H1 (cell line): Measurements from ENCODE around the gene CLEC16A. TPM values are rescaled to one million over a fixed set of nuclear protein-coding genes. Genes with fewer than 3 reads are reported as not detected.

Source experiments
- E2F6 ChIP-seq: IDR thresholded peaks from 2 replicates; pipeline ENCODE4 v1.6.1; 2012; ENCODE audit warnings: inconsistent platforms
- EP300 ChIP-seq, 2 experiments: IDR thresholded peaks; 1 replicate in 1 of 2; 2 replicates in 1 of 2; pipeline ENCODE4 v1.6.1; 2011 to 2012; ENCODE audit warnings: low read depth in 2 of 2, low read length in 2 of 2, mild to moderate bottlenecking in 2 of 2, borderline replicate concordance in 1 of 2, inconsistent platforms in 1 of 2, moderate library complexity in 1 of 2
- JUND ChIP-seq: IDR thresholded peaks from 2 replicates; pipeline ENCODE4 v1.6.1; 2011; ENCODE audit warnings: mild to moderate bottlenecking, improper control_type of control experiment, low read length
- KDM1A ChIP-seq: fragments of 200-600, 300-600 bp; sonication (generic); IDR thresholded peaks from 2 replicates; pipeline ENCODE4 v1.7.1; 2016; ENCODE audit warnings: mild to moderate bottlenecking, low read length, borderline replicate concordance
- RXRA ChIP-seq: IDR thresholded peaks from 2 replicates; pipeline ENCODE4 v1.6.1; 2011; ENCODE audit warnings: low read depth, mild to moderate bottlenecking, low read length, moderate library complexity; ENCODE audit not compliant: insufficient read depth
- ZNF274 ChIP-seq: IDR thresholded peaks from 2 replicates; pipeline ENCODE4 v1.7.0; 2012; ENCODE audit warnings: low read length, borderline replicate concordance; ENCODE audit errors: extremely low read depth
- polyA plus RNA-seq, 7 experiments: library from polyadenylated mRNA; depleted of rRNA in 3 of 7; stranded (reverse) in 5 of 7; unstranded in 2 of 7; fragments of >200 nt in 5 of 7; fragments of 200-250 nt in 2 of 7; gene quantifications; 1 replicate in 5 of 7; 2 replicates in 1 of 7; 4 replicates in 1 of 7; pipeline versions ENCODE4 v1.2.1 to v1.2.3, GENCODE V29; 2011 to 2013; ENCODE audit warnings: missing spikeins in 2 of 7, mixed read lengths in 2 of 7
- total RNA-seq: library from RNA; stranded (reverse); fragmentation: NEBNext Ultra II Directional; extraction: Animal tissue kit (Norgen Biotek cat#: 25700); gene quantifications from 2 replicates; pipeline ENCODE4 v1.2.1, GENCODE V29; 2021
- TF ChIP-seq, protein P1 (sequence below): IDR thresholded peaks from 2 replicates; pipeline ENCODE4 v1.6.1; 2011; ENCODE audit warnings: low read length, improper control_type of control experiment

Gene CLEC16A
- total and polyA plus RNA-seq, 2 of the 8 experiments (the other 6 are each of a cell fraction or from before 2014, with no cell fraction given) = 7.6 to 19.3 TPM

DNA sequence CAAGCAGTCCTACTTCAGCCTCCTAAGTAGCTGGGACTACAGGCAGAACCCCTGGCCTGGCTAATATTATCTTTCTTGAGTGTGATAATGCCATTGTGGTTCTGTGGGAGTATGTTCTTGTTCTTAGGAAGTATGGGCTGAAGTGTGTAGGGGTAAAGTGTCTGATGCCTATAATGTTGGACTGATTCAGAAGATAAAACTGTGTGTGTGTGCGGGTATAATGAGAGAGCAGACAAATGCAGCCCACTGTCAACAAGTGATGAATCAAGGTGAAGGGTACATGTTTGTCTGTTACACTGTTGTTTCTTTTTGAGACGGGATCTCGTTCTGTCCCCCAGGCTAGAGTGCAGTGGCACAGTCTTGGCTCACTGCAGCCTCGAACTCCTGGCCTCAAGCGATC, 127.5 kb downstream of the CLEC16A start (continued):
- no peak for TF ChIP-seq ZNF274
- TF ChIP-seq, protein P1, sequence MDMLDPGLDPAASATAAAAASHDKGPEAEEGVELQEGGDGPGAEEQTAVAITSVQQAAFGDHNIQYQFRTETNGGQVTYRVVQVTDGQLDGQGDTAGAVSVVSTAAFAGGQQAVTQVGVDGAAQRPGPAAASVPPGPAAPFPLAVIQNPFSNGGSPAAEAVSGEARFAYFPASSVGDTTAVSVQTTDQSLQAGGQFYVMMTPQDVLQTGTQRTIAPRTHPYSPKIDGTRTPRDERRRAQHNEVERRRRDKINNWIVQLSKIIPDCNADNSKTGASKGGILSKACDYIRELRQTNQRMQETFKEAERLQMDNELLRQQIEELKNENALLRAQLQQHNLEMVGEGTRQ = no peak
- no peak for TF ChIP-seq JUND
- no peak for TF ChIP-seq E2F6
- TF ChIP-seq RXRA = no peak
- no peak for TF ChIP-seq EP300 (IDR thresholded peaks at IDR 0.05; ENCODE audit: borderline replicate concordance in 1 of 2, low read depth in 2 of 2, low read length in 2 of 2)
- no peak for TF ChIP-seq KDM1A
- TF ChIP-seq, all 59 proteins: peak for 0
